ENCODE measurements around the gene ANO3.
"Not testable (repeated sequence)": the region's sequence is repeated elsewhere in the genome, so short reads cannot be mapped to it uniquely, and the experiment has no call there.

Gene ANO3

GRCh38 chr11:26579683-26580082 lies 247.8 kb downstream of the ANO3 start:
- Histone ChIP-seq H3K4me1 (ENCODE audit: control insufficient read depth in 2 of 2, insufficient read depth in 2 of 2, low read length in 2 of 2) (no peaks in the 10 kb centered on the region), H3K27ac (ENCODE audit: low read depth in 2 of 2, low read length in 2 of 2) (no peak overlapping the region), H3K4me3 (ENCODE audit: low read length in 2 of 2) (no peak overlapping the region)

GRCh38 chr11:26580929-26581328 lies 249.0 kb downstream of the ANO3 start:
- H3K4me1 ChIP-seq (ENCODE audit: control insufficient read depth in 2 of 2, insufficient read depth in 2 of 2, low read length in 2 of 2), result no peaks in the 10 kb centered on the region
- H3K27me3 ChIP-seq (ENCODE audit: control insufficient read depth in 2 of 2, insufficient read depth in 2 of 2, low read length in 2 of 2), result no peaks in the 10 kb centered on the region
- H3K27ac ChIP-seq (ENCODE audit: low read depth in 2 of 2, low read length in 2 of 2), result no peak overlapping the region
- no peaks in the 10 kb centered on the region for H3K9me3 ChIP-seq (ENCODE audit: control insufficient read depth in 2 of 2, low read length in 2 of 2)
- H3K36me3 ChIP-seq (ENCODE audit: control insufficient read depth in 2 of 2, insufficient read depth in 2 of 2, low read length in 2 of 2), result no peaks in the 10 kb centered on the region
- H3K9ac ChIP-seq (ENCODE audit: low read depth in 1 of 2, low read length in 2 of 2), result no peak overlapping the region
- no peak overlapping the region for H3K4me3 ChIP-seq (ENCODE audit: low read length in 2 of 2)

More at GRCh38 chr11:26579683-26580082, 247.8 kb downstream of the ANO3 start:
- Histone ChIP-seq H3K27me3 (ENCODE audit: control insufficient read depth in 2 of 2, insufficient read depth in 2 of 2, low read length in 2 of 2) (no peaks in the 10 kb centered on the region), H3K9ac (ENCODE audit: low read depth in 1 of 2, low read length in 2 of 2) (no peak overlapping the region), H3K36me3 (ENCODE audit: control insufficient read depth in 2 of 2, insufficient read depth in 2 of 2, low read length in 2 of 2) (no peaks in the 10 kb centered on the region), H3K9me3 (ENCODE audit: control insufficient read depth in 2 of 2, low read length in 2 of 2) (no peaks in the 10 kb centered on the region)

- Histone ChIP-seq H3K4me3 (ENCODE audit: low read length in 2 of 2) (no peak overlapping the region), H3K27me3 (ENCODE audit: control insufficient read depth in 2 of 2, insufficient read depth in 2 of 2, low read length in 2 of 2) (no peaks in the 10 kb centered on the region), H3K9me3 (ENCODE audit: control insufficient read depth in 2 of 2, low read length in 2 of 2) (no peaks in the 10 kb centered on the region), H3K27ac (ENCODE audit: low read depth in 2 of 2, low read length in 2 of 2) (no peak overlapping the region), H3K9ac (ENCODE audit: low read depth in 1 of 2, low read length in 2 of 2) (no peak overlapping the region), H3K4me1 (ENCODE audit: control insufficient read depth in 2 of 2, insufficient read depth in 2 of 2, low read length in 2 of 2) (no peaks in the 10 kb centered on the region), H3K36me3 (ENCODE audit: control insufficient read depth in 2 of 2, insufficient read depth in 2 of 2, low read length in 2 of 2) (no peaks in the 10 kb centered on the region)
These were observed 251.6 kb downstream of the ANO3 start for GRCh38 chr11:26583550-26583949.

- H3K27me3 ChIP-seq (ENCODE audit: control insufficient read depth in 2 of 2, insufficient read depth in 2 of 2, low read length in 2 of 2), result no peaks in the 10 kb centered on the region
- no peak overlapping the region for H3K9ac ChIP-seq (ENCODE audit: low read depth in 1 of 2, low read length in 2 of 2)
- no peak overlapping the region for H3K4me3 ChIP-seq (ENCODE audit: low read length in 2 of 2)
- no peaks in the 10 kb centered on the region for H3K4me1 ChIP-seq (ENCODE audit: control insufficient read depth in 2 of 2, insufficient read depth in 2 of 2, low read length in 2 of 2)
- no peaks in the 10 kb centered on the region for H3K9me3 ChIP-seq (ENCODE audit: control insufficient read depth in 2 of 2, low read length in 2 of 2)
- H3K27ac ChIP-seq (ENCODE audit: low read depth in 2 of 2, low read length in 2 of 2), result no peak overlapping the region
- no peaks in the 10 kb centered on the region for H3K36me3 ChIP-seq (ENCODE audit: control insufficient read depth in 2 of 2, insufficient read depth in 2 of 2, low read length in 2 of 2)
These were observed 252.9 kb downstream of the ANO3 start for GRCh38 chr11:26584818-26585217.

GRCh38 chr11:26587073-26587472 lies 255.1 kb downstream of the ANO3 start:
- H3K9me3 ChIP-seq (ENCODE audit: control insufficient read depth in 2 of 2, low read length in 2 of 2), result no peaks in the 10 kb centered on the region
- H3K27me3 ChIP-seq (ENCODE audit: control insufficient read depth in 2 of 2, insufficient read depth in 2 of 2, low read length in 2 of 2), result no peaks in the 10 kb centered on the region
- no peaks in the 10 kb centered on the region for H3K4me1 ChIP-seq (ENCODE audit: control insufficient read depth in 2 of 2, insufficient read depth in 2 of 2, low read length in 2 of 2)
- no peaks in the 10 kb centered on the region for H3K36me3 ChIP-seq (ENCODE audit: control insufficient read depth in 2 of 2, insufficient read depth in 2 of 2, low read length in 2 of 2)
- no peak overlapping the region for H3K4me3 ChIP-seq (ENCODE audit: low read length in 2 of 2)
- H3K27ac ChIP-seq (ENCODE audit: low read depth in 2 of 2, low read length in 2 of 2), result no peak overlapping the region
- no peak overlapping the region for H3K9ac ChIP-seq (ENCODE audit: low read depth in 1 of 2, low read length in 2 of 2)

- no peak overlapping the region for H3K27ac ChIP-seq (ENCODE audit: low read depth in 2 of 2, low read length in 2 of 2)
- H3K4me1 ChIP-seq (ENCODE audit: control insufficient read depth in 2 of 2, insufficient read depth in 2 of 2, low read length in 2 of 2), result no peaks in the 10 kb centered on the region
- H3K4me3 ChIP-seq (ENCODE audit: low read length in 2 of 2), result no peak overlapping the region
- H3K9ac ChIP-seq (ENCODE audit: low read depth in 1 of 2, low read length in 2 of 2), result no peak overlapping the region
- no peaks in the 10 kb centered on the region for H3K27me3 ChIP-seq (ENCODE audit: control insufficient read depth in 2 of 2, insufficient read depth in 2 of 2, low read length in 2 of 2)
- H3K9me3 ChIP-seq (ENCODE audit: control insufficient read depth in 2 of 2, low read length in 2 of 2), result no peaks in the 10 kb centered on the region
- no peaks in the 10 kb centered on the region for H3K36me3 ChIP-seq (ENCODE audit: control insufficient read depth in 2 of 2, insufficient read depth in 2 of 2, low read length in 2 of 2)
These were observed 261.8 kb downstream of the ANO3 start for GRCh38 chr11:26593691-26594090.

GRCh38 chr11:26595207-26595865 lies 263.4 kb downstream of the ANO3 start:
- not testable (repeated sequence) for H3K4me1 ChIP-seq (ENCODE audit: control insufficient read depth in 2 of 2, insufficient read depth in 2 of 2, low read length in 2 of 2); H3K4me3 ChIP-seq (ENCODE audit: low read length in 2 of 2); H3K9ac ChIP-seq (ENCODE audit: low read depth in 1 of 2, low read length in 2 of 2); H3K36me3 ChIP-seq (ENCODE audit: control insufficient read depth in 2 of 2, insufficient read depth in 2 of 2, low read length in 2 of 2); H3K27ac ChIP-seq (ENCODE audit: low read depth in 2 of 2, low read length in 2 of 2); H3K27me3 ChIP-seq (ENCODE audit: control insufficient read depth in 2 of 2, insufficient read depth in 2 of 2, low read length in 2 of 2); H3K9me3 ChIP-seq (ENCODE audit: control insufficient read depth in 2 of 2, low read length in 2 of 2)

- not testable (repeated sequence) for H3K9me3 ChIP-seq (ENCODE audit: control insufficient read depth in 2 of 2, low read length in 2 of 2); H3K4me3 ChIP-seq (ENCODE audit: low read length in 2 of 2); H3K27ac ChIP-seq (ENCODE audit: low read depth in 2 of 2, low read length in 2 of 2); H3K36me3 ChIP-seq (ENCODE audit: control insufficient read depth in 2 of 2, insufficient read depth in 2 of 2, low read length in 2 of 2); H3K27me3 ChIP-seq (ENCODE audit: control insufficient read depth in 2 of 2, insufficient read depth in 2 of 2, low read length in 2 of 2); H3K4me1 ChIP-seq (ENCODE audit: control insufficient read depth in 2 of 2, insufficient read depth in 2 of 2, low read length in 2 of 2); H3K9ac ChIP-seq (ENCODE audit: low read depth in 1 of 2, low read length in 2 of 2)
These were observed 265.2 kb downstream of the ANO3 start for GRCh38 chr11:26597049-26597689.

- Histone ChIP-seq H3K9ac (ENCODE audit: low read depth in 1 of 2, low read length in 2 of 2) (no peak overlapping the region), H3K27ac (ENCODE audit: low read depth in 2 of 2, low read length in 2 of 2) (no peak overlapping the region), H3K9me3 (ENCODE audit: control insufficient read depth in 2 of 2, low read length in 2 of 2) (no peaks in the 10 kb centered on the region), H3K4me1 (ENCODE audit: control insufficient read depth in 2 of 2, insufficient read depth in 2 of 2, low read length in 2 of 2) (no peaks in the 10 kb centered on the region), H3K36me3 (ENCODE audit: control insufficient read depth in 2 of 2, insufficient read depth in 2 of 2, low read length in 2 of 2) (no peaks in the 10 kb centered on the region), H3K4me3 (ENCODE audit: low read length in 2 of 2) (no peak overlapping the region), H3K27me3 (ENCODE audit: control insufficient read depth in 2 of 2, insufficient read depth in 2 of 2, low read length in 2 of 2) (no peaks in the 10 kb centered on the region)
These were observed 266.0 kb downstream of the ANO3 start for GRCh38 chr11:26597899-26598298.

GRCh38 chr11:26599425-26599824 lies 267.5 kb downstream of the ANO3 start:
- H3K4me3 ChIP-seq (ENCODE audit: low read length in 2 of 2), result no peak overlapping the region
- H3K27me3 ChIP-seq (ENCODE audit: control insufficient read depth in 2 of 2, insufficient read depth in 2 of 2, low read length in 2 of 2), result no peaks in the 10 kb centered on the region
- no peak overlapping the region for H3K27ac ChIP-seq (ENCODE audit: low read depth in 2 of 2, low read length in 2 of 2)
- no peaks in the 10 kb centered on the region for H3K36me3 ChIP-seq (ENCODE audit: control insufficient read depth in 2 of 2, insufficient read depth in 2 of 2, low read length in 2 of 2)
- no peaks in the 10 kb centered on the region for H3K4me1 ChIP-seq (ENCODE audit: control insufficient read depth in 2 of 2, insufficient read depth in 2 of 2, low read length in 2 of 2)
- H3K9me3 ChIP-seq (ENCODE audit: control insufficient read depth in 2 of 2, low read length in 2 of 2), result no peaks in the 10 kb centered on the region
- H3K9ac ChIP-seq (ENCODE audit: low read depth in 1 of 2, low read length in 2 of 2), result no peak overlapping the region

Data from mucosa of rectum (tissue), 2 donors.